IPS-18a (cell line): Measurements from ENCODE around the gene HERC6.
"Not testable (repeated sequence)": the region's sequence is repeated elsewhere in the genome, so short reads cannot be mapped to it uniquely, and the experiment has no call there.

Experiments used
- H3K27ac ChIP-seq: one replicate; pipeline ENCODE4 v1.5.1; 2013; ENCODE audit warnings: low read length
- H3K27me3 ChIP-seq: one replicate; pipeline ENCODE4 v1.6.1; 2013; ENCODE audit warnings: mild to moderate bottlenecking, low read length; ENCODE audit not compliant: control insufficient read depth, insufficient read depth
- H3K36me3 ChIP-seq: one replicate; pipeline ENCODE4 v1.6.1; 2013; ENCODE audit warnings: low read depth, low read length; ENCODE audit not compliant: control insufficient read depth
- H3K4me1 ChIP-seq: one replicate; pipeline ENCODE4 v1.6.1; 2013; ENCODE audit warnings: low read depth, low read length; ENCODE audit not compliant: control insufficient read depth
- H3K4me3 ChIP-seq: one replicate; pipeline ENCODE4 v1.5.1; 2013; ENCODE audit warnings: low read length
- H3K9ac ChIP-seq: one replicate; pipeline ENCODE4 v1.6.1; 2013; ENCODE audit warnings: mild to moderate bottlenecking, low read length, moderate library complexity
- H3K9me3 ChIP-seq: one replicate; pipeline ENCODE4 v1.6.1; 2013; ENCODE audit warnings: low read depth, low read length; ENCODE audit not compliant: control insufficient read depth

Gene HERC6

DNA sequence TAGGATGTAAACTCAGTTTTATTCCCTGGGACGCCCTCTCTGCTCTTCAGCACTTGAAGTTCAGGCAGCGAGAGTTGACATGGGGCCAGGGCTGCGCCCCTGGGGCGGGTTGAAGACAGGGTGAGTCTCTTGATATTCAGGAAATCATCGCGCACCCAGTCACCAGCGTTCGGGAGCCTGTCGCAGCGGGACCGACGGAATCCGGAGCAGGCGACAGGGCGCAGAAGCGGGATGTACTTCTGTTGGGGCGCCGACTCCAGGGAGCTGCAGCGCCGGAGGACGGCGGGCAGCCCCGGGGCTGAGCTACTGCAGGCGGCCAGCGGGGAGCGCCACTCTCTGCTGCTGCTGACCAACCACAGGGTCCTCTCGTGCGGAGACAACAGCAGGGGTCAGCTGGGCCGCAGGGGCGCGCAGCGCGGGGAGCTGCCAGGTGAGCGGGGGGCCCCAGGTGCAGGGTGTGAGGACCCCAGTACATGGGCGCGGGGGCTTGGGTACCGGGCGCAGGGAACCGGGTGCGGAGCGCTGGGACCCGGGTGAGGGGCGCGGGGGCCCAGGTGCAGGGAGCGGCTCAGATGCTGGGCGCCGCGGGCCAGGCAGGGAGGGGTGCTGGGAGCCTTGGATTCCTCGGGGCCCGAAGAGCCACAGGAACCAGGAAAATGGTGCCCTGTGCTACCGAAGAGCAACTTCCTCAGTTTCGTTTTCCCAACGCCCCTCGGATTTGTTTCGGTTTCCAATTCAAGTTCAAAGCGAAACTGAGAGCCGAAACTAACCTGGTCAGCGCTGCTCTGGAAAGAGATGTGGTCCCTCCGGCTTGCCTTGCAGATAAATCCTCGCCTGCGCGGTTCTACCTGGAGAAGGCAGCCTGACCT is at the start of gene HERC6:
TSS of gene HERC6 (plus strand) at position 162 of the 869 bp plus-strand sequence. CDS start at position 232, 70 bp downstream.
- no peaks in the 10 kb centered on the region for H3K4me1 ChIP-seq

DNA sequence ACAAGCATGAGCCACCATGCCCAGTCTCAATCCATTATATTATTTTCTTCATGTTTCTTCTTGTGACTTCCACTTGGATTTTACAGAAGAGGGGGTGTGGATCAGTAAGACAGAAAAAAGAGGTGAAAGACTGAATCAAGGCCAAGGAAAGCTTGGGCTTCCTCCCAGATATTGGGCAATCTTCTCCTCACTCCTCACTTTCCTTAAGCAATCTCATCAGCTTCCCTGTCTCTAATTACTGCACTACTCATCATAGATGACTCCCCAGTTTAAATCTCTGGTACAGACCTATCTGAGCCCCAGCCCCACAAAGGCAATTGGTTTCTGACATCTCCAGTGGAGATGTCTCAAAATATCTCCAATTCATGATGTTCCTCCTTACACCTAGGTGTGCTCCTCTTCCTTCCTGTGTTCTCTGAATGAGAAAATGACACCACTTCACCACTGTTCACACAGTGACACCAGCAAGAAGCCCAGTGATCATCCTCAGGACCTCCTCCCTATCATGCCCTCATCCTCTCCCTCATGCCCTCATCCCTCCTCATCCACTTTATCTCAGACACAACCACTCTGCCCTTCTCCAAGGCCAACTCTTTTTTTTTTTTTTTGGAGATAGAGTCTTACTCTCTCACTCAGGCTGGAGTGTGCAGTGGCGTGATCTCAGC is 44.8 kb upstream of the HERC6 start:
- Histone ChIP-seq H3K27me3 (no peaks in the 10 kb centered on the region), H3K9ac (no peak overlapping the region), H3K9me3 (no peaks in the 10 kb centered on the region), H3K4me1 (peaks cover 5% of the 10 kb centered on the region), H3K36me3 (no peaks in the 10 kb centered on the region), H3K27ac (no peak overlapping the region), H3K4me3 (no peak overlapping the region)

More for the DNA sequence above, at the start of gene HERC6:
- Histone ChIP-seq H3K9ac (peak within 1 kb of the TSS; percentile 36), H3K36me3 (no peaks in the 10 kb centered on the region), H3K4me3 (peak within 1 kb of the TSS; percentile 83), H3K27me3 (peaks cover 19% of the 10 kb centered on the region), H3K27ac (no peak within 1 kb of the TSS), H3K9me3 (no peaks in the 10 kb centered on the region)

DNA sequence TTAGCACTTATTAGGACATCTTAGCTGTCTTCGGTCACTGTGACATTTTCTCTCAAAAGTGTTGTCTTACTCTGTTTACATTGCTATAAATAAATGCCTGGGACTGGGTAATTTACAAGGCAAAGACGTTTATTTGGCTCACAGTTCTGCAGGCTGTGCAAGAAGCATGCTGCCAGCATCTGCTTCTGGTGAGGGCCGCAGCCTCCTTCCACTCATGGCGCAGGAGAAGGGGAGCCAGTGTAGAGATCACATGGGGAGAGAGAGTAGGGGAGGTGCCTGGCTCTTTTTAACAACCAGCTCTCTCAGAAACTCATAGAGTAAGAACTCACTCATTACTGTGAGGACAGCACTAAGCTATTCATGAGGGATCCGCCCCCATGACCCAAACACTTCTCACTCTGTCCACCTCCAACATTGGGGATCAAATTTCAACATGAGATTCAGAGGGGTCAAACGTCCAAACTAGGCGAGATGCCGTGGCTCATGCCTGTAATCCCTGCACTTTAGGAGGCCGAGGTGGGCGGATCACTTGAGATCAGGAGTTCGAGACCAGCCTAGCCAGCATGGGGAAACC is 43.5 kb upstream of the HERC6 start:
- Histone ChIP-seq H3K9me3 (no peaks in the 10 kb centered on the region), H3K27me3 (no peaks in the 10 kb centered on the region), H3K4me1 (peaks cover 5% of the 10 kb centered on the region), H3K4me3 (no peak overlapping the region), H3K9ac (no peak overlapping the region), H3K27ac (no peak overlapping the region), H3K36me3 (no peaks in the 10 kb centered on the region)

DNA sequence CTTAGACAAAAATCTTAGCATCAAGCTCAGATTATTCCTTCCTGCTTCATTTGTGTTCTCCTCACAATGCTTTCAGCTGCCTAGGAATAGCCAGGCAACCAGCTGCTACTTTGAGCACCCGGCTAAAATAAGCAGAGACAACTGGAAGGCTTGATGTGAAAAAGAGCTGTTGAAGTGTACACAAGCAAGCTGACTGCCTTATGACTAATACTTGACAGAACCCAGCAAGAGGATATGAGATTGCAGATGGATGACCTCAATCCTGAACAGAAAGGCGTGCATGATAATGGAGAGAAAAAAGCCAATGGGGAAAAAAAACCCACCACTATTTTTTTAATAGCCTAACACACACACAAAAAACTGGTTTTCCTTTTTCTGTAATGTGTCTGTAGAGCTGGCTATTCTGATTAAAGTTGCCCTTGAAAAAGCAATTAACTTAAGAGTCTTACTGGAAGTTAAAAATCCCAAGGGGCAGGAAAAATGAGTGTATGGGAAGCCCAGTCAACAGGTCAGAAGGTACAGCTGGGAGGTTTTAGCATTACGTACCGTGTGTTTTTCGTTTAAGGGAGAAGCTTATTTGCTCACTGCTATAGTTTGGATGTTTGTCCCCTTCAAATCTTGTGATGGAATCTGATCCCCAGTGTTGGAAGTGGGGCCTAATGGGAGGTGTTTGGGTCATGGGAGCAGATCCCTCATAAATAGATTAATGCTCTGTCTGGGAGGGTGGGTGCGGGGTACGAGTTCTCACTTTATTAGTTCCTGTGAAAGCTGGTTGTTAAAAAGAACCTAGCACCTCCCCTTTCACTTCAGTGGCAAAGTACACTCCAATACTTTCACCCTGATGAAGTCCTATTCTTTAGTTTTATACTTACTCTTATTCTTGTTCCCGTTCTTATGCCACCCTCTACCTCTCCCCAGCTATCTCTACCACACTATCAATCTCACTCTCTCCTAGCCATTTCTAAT is 37.1 kb upstream of the HERC6 start:
- no peaks in the 10 kb centered on the region for H3K36me3 ChIP-seq
- H3K9me3 ChIP-seq, result no peaks in the 10 kb centered on the region
- H3K4me3 ChIP-seq, result no peak overlapping the region
- no peak overlapping the region for H3K27ac ChIP-seq
- peaks cover 5% of the 10 kb centered on the region for H3K4me1 ChIP-seq
- H3K9ac ChIP-seq, result no peak overlapping the region
- no peaks in the 10 kb centered on the region for H3K27me3 ChIP-seq

DNA sequence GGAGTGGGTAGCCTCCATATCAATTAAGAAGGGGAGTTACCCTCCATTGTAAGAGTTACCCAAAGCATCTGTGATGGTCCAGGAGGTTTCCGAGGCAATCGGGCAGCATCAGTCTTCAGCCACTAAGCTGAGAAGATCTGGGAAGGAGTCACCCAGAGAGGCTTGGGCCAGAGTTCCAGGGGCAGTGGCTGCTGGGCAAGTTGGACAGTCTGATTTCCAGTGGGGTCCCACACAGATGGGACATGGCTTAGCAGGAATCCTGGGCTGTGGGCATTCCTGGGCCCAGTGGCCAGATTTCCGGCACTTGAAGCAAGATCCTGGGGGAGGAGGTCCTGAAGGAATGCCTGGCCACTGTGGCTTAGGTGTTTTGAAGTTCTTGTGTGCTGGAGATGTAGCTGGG is 31.8 kb upstream of the HERC6 start:
- not testable (repeated sequence) for H3K27ac ChIP-seq, H3K4me3 ChIP-seq, H3K9ac ChIP-seq, H3K36me3 ChIP-seq, H3K4me1 ChIP-seq, H3K9me3 ChIP-seq, H3K27me3 ChIP-seq

DNA sequence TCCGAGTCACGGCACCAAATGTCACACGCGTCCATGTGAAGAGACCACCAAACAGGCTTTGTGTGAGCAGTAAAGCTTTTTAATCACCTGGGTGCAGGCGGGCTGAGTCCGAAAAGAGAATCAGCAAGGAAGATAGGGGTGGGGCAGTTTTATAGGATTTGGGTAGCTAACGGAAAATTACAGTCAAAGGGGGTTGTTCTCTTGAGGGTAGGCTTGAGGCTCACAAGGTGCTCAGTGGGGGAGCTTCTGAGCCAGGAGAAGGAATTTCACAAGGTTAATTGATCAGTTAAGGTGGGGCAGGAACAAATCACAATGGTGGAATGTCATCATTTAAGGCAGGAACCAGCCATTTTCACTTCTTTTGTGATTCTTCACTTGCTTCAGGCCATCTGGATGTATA is 29.9 kb upstream of the HERC6 start:
- H3K36me3 ChIP-seq, H3K4me1 ChIP-seq, H3K27me3 ChIP-seq, H3K9me3 ChIP-seq, H3K27ac ChIP-seq, H3K9ac ChIP-seq, H3K4me3 ChIP-seq: not testable (repeated sequence)

DNA sequence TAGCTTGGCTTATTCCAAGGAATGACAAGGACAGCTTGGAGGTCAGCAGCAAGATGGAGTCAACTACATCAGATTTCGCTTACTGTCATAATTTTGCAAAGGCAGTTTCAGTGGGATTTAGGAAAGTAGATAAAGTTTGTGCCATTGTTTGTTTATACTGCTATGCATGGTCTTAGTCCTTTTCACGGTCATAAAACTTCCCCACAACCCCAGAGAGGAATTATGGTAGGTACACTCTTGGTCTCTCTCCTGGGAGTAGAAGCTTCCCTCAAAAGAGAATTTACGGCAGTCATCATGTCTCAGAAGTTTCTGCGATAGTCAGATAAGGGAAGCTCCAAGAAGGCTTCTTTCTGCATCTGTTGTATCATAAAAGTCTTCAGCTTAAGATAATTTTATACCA is 27.9 kb upstream of the HERC6 start:
- Histone ChIP-seq H3K4me3 (no peak overlapping the region), H3K27me3 (no peaks in the 10 kb centered on the region), H3K27ac (no peak overlapping the region), H3K9me3 (no peaks in the 10 kb centered on the region), H3K36me3 (no peaks in the 10 kb centered on the region), H3K9ac (no peak overlapping the region), H3K4me1 (no peaks in the 10 kb centered on the region)

DNA sequence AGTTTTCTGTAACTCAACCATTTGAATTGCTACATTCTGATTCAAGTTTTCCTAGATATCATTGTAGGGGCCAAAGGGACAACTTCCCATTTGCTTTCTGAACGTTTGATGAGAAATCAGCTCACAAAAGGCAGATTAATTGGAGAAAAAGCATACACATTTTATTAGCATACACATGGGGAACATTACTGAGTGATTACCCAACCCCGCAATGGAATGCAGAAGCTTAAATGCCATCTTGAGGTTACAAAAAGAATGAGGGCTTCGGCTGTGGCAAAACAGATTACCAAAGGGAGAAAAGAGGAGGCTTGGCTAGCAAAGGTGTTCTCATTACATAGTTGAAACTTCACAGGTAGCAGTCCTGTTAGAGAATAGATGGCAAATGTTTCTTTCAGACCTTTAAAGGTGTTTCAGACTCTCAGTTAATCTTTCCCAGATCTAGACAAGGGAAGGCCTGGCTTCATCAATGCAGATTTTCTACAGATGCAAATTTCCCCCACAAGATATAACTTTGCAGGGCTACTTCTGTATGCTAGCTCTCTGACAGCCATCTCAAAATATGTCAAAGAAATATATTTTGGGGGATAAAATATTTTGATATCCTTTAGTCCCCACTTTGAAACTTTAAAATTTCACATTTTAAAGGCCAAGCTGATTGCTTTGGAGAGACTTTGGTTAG is 26.5 kb upstream of the HERC6 start:
- Histone ChIP-seq H3K4me1 (no peaks in the 10 kb centered on the region), H3K9ac (no peak overlapping the region), H3K4me3 (no peak overlapping the region), H3K27me3 (no peaks in the 10 kb centered on the region), H3K9me3 (no peaks in the 10 kb centered on the region), H3K36me3 (no peaks in the 10 kb centered on the region), H3K27ac (no peak overlapping the region)

DNA sequence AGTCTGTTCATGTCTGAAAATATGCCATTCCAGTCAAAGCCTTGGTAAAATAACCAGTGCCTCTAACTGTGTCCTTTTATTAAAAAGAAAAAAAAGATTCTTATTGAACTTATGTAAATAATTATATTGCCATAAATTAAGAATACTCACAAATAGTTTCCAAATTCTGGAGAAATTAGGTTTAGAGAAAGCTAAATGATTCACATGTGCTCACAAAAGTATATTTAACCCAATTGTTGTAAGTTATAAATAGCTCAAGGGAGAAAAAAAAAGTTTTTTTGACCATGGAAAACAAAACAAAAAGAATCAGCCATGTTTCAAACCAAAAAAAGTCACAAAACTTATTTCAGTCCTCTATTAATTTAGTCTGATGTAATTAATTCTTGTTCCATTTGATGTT is 25.3 kb upstream of the HERC6 start:
- Histone ChIP-seq H3K36me3 (no peaks in the 10 kb centered on the region), H3K4me1 (no peaks in the 10 kb centered on the region), H3K4me3 (no peak overlapping the region), H3K9ac (no peak overlapping the region), H3K27ac (no peak overlapping the region), H3K9me3 (no peaks in the 10 kb centered on the region), H3K27me3 (no peaks in the 10 kb centered on the region)

DNA sequence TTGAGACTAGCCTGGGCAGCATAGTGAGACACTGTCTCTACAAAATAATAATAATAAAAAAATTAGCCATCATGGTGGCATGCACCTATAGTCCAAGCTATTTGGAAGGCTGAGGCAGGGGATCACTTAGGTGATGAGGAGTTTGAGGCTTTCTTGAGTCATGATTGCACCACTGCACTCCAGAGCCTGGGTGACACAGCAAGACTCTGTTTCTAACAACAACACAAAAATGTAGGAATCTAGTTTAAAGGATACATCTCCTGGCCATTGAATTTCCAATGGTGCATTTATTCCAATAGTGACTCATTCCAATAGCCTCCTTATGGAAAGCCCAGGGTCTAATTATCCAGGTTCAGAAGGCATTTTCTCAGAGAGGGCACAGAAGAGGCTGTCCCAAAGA is 21.9 kb upstream of the HERC6 start:
- H3K27ac ChIP-seq, result no peak overlapping the region
- H3K9ac ChIP-seq, result no peak overlapping the region

More for the DNA sequence above, 21.9 kb upstream of the HERC6 start:
- H3K36me3 ChIP-seq, result no peaks in the 10 kb centered on the region
- H3K27me3 ChIP-seq, result no peaks in the 10 kb centered on the region
- peaks cover 3% of the 10 kb centered on the region for H3K4me1 ChIP-seq
- no peaks in the 10 kb centered on the region for H3K9me3 ChIP-seq
- H3K4me3 ChIP-seq, result no peak overlapping the region
